A204.1 (cell line): ENCODE results near the gene ESPN.

Source experiments
- FAIRE-seq: peaks from 2 replicates; lab custom pipeline; 2012; peaks lifted over from hg19 to GRCh38; lab: Jason Lieb, UNC

Gene ESPN

DNA sequence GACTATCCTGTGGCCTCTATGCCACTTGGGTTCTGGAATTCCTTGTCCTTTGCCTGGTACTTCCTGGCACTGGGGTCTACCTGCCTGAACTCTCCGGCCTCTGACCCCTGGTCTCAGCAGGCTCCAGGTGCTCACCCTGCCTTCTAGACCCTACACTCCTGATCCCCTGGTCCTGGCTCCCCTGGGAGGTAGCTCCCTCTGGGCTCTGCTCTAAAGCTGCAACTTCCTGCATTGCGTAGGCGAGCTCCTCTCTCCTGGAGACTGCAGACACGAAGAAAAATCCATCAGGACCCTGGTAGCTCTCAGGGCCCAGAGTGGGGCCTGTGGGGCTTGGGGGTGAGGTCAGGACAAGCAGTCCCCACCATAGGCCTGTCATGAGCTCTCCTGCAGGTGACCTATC, 74.7 kb downstream of the ESPN start:
- no peak for FAIRE-seq

DNA sequence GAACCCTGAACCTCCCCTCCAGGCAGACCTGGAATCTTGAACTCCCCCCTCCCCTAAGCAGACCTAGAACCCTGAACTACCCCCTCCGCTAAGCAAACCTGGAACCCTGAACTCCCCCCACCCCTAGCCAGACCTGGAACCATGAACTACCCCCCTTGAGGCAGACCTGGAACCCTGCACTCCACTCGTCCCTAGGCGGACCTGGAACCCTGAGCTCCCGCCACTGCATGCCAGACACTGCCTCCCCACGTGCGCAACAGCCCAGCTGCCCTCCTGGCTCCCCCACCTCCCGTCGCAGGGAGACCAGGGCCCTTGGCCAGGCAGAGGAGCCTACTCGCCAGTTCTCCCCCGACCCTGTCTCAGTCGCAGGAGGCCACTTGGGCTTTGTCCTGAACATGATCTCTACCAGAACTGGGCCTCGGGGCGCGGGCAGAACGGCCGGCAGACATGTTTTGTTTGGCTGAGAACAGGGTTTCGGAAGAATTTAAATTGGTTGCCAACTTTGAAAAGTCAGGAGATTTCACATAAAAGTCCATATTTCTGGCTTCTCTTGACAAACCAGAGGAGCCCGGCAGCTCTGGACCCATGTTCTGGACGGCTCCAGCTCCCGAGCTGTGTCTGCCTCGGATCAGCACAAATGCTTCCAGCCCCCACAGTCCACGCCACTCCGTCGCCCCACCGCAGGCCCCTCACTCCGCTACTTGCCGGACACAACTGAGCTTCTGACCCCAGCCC, 76.1 kb downstream of the ESPN start:
- FAIRE-seq = no peak

DNA sequence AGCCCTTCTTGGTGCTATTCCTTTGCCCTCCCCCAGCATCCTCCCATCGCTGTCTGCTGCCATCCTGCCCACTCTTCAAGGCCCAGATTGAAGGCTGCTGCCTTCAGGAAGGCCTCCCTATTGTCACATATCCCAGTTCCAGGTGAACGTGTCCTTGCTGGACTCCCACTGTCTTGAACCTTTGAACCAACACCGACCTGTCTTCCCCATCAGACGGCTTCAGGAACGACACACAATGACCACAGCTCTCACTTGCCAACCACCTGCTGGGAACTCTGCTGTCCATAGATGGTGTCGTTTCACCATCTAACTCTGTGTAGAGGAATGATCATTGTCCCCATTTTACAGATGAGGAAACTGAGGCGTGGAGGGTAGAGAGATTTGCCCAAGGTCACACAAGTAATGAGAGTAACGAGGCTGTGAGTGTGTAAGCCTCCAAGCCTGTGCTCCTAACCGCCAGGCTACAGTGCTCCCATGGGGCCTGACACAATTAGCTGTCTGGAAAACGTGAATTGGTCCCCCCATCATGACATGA, 76.8 kb downstream of the ESPN start:
- FAIRE-seq = no peak

DNA sequence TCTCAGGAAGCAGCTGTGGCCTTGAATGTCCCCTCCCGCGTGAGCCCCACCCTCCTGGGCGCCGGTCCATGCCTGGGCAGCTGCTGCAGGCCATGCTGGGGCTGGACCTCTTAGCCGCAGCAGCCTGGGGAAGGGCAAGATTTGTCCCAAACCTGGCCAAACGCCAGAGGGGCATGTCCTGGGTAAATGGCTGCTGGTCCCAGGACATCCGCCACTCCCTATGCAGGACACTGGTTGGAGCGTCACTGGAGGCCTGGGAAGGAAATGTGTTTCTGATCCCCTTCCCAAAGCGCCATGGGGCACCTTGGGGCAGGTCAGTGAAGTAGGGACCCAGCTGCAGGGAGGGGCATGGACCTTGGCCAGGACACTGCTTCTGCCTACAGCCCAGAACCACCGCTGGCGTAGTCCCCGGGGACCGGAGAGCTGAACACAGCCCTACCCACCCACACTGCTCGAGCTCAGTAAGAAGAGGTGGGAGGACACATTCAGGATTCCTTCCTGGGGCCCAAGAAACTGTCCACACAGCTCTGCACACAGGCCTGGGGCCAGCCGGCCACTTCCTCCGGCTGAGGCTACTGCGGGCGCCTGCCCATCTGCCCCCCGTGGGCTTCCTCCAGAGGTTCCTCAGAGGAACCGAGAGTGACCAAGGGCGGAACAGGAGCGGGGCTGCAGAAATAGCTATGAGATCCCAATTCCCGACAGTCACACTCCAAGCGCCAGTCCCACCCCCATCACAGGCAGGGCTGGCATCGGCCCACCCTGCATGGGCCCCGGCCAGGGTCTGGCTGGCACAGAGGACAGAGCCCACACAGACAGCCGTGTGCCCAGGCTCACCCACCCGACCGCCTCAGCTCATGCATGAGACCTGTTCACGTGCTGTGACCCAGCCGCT, 77.7 kb downstream of the ESPN start:
- FAIRE-seq = no peak

DNA sequence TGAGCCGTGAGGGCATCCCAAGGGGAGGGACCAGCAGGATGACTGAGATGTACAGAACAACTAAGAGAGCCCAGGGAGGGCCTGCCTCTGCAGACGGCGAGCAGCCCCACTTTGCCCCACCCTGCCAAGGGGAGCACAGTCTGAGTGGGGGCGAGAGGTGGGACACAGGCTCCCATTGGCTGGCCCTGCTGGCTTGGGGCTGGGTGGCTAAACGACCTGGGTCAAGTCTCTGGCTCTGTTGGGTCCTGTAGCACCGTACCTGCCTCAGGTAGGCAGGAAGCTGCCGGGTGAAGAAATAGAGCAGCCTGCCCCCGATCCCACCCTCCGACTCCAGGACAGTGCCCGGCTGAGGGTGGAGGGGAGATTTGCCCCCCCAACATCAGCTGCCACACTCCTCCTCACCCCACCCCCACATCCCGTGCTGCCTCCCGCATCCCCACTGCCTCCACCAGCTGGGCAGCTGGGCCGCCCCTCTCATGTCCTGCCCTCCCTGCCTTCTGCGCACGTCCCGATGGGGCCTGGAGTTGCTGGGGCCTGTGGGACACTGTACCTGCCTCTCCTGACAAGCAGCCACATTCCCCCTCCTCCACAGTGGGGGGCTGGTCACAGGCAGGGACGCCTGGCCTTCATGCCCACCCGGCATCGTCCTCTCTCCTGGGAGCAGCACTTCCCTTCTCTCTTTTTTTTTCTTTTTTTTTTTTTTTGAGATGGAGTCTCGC, 79.5 kb downstream of the ESPN start:
- no peak for FAIRE-seq

DNA sequence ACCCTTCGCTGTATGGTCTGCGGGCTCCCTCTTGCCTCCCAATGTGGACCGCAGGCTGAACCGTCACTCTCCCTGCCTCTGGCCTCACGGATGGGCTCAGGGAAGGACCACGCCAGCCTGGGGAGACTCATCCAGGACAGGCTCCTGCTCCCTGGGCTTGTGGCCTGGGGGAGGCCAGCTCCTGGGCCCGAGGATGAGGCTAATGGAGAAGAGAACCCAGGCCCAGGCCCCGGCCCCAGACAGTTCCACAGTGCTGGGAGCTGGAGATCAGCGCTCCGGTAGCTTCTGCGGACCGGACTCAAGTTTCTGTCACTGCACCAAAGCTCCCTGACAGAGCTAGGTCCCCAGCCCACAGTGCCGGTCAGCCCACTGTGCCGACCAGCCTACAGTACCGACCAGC, 80.3 kb downstream of the ESPN start:
- no peak for FAIRE-seq

DNA sequence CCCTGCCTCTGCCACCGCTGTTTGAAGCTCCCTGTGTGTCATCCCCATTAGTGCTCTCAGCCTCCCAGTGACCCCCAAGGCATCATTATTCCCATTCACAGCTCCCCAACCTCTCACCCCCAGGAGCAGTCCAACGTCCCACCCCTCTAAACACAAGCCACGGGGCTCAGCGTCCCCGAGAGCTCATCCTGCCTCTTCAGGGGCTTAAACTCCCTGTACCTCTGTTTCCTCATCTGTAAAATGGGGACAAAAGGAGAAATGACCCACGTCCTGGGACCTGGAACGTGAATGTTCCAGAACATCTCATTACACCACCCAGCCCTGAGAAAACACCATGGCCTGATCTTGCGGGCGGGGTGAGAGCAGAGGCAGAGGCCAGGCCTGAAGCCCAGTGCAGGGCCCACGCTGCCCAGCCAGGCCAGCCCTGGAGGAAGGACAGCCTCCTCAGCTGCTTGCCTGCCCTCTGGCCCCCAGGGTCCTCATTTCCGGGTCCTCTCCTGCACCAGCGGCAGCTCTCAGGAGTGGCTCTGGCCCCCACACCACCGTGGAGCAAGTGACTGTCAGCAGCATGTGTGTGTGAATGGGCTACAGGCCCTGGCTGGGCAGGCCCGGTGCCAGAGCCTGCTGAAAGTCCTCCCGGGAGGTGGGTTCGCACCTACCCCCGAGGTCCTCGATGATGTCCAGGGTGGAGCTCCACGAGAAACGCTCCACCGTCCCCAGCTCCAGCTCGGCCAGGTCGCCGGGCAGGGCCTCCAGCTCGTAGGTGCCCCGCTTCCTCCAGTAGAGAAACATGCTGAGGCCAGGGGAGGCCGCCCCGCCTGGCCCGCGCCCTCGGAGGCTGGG, 81.0 kb downstream of the ESPN start:
- no peak for FAIRE-seq

DNA sequence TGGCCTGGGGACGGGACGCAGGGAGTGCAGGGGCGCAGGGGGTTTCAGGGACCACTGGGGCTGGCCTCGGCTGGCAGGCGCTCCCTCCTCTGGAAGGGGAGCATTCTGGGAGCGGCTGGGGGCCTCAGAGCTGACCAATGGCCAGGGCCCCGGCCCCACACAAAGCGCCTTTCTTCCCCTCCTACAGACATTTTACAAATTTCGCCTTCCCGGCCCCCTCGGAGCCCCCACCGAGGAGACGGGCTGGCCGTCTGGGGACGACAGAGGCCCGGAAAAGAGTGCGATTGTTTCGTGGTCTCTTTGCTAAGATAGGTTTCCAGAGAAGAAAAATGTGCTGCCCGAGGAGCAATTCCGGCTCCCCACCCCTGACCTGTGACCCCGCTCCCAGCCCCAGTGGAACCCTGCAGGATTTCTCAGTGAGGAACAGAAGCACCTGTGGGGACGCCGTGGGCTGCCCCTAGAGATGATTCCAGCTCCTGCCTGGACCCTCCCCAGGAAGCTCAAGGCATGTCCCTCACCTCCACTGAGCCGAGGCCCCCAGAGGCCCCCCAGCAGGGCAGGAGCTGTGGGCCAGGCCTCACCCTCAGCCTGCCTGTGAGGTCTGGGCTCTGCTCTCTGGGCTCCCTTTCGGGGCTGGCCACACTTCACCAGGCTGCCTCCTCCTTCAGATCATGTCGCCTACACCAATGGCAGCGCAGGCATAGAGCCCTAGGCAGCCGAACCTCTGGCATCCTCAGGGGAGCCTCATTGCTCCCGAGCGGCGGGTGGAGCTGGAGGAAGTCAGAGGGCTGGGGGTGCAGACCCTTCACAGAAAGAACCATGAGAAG, 81.8 kb downstream of the ESPN start:
- no peak for FAIRE-seq

DNA sequence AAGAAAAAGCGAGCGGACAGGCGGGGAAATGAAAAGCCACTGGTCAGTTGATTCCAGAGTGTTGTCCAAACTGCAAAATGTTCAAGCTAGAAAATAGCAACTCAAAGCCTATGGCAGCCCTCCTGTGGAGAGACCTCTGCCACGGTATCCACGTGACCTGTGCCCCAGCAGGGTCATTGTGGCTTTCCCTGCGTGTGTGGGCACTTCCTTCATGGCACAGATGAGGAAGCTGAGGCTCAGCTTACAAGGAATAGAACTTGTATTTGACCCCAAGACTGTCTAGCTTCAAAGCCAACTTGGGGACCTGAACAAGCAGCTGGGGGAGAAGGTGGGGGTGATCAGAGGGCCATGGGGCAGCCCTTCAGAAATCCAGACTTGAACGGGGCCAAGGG, 82.5 kb downstream of the ESPN start:
- no peak for FAIRE-seq

DNA sequence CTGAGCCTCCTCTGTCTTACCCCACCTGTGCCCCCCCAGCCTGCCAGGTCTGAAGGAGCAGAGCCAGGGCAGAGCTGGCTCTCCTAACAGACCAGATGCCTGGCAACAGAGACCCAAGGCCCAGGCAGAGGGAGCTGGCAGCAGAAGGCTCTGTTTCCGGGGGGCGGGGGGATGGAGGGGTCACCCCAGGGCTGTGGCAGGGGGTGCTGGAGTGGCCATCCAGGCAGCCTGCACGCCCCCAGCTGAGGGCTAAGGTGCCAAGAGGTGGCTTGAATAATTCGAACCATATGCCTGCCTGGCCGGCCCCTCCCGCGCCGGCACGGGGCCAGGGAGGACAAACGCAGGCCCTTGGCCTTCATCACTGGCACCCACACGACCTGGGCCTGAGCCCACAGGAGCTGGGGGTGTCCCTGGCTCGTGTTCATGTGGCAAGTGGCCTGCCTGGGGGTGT, 82.9 kb downstream of the ESPN start:
- FAIRE-seq = no peak

DNA sequence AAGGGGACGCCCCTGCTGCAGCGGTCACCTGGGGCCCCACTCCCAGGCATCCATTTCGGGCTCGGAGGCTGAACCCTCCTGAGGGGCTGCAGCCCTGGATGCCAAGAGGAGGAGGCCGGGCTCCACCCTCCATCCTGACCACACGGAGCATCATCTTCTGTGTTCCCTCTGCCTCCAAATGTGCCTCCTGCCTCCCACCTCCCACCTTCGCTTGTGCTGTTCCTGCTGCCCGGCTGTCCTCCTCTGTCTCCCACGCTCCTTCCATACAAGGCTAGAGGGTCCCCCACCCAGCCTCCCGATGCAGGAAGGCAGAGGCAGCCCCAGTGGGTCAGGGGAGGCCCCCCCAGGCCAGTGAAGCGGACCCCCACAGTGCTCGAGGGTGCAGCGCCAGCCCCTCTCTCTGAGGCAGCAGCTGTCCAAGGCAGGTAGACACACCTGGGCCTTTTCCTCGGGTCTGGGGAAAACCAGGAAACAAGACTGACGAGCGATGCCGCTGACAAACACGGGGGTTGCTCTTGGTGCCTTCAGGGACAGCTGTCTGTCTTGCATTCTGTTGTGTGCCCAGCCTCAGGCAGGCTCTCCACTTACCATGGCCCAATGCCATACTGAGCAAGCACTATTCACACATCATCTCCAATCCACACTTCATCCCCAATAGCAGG, 83.7 kb downstream of the ESPN start:
- FAIRE-seq = no peak

DNA sequence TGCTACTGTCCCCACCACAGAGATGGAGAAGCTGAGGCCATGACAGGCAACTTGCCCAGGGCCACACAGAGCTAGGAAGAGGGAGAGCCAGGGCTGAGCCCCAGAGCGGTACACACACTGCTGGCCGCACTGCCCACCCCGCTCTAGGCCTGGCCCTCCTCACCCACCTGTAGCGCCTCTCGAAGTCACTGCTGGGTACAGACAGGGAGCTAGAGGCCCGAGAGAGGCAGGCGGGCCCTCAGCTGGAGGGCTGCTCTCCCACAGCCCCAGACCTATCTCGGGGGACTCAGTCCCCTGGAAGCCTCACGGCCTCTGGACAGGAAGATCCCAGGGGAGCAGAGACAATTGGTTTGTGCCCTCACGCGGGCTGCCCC, 84.2 kb downstream of the ESPN start:
- no peak for FAIRE-seq

DNA sequence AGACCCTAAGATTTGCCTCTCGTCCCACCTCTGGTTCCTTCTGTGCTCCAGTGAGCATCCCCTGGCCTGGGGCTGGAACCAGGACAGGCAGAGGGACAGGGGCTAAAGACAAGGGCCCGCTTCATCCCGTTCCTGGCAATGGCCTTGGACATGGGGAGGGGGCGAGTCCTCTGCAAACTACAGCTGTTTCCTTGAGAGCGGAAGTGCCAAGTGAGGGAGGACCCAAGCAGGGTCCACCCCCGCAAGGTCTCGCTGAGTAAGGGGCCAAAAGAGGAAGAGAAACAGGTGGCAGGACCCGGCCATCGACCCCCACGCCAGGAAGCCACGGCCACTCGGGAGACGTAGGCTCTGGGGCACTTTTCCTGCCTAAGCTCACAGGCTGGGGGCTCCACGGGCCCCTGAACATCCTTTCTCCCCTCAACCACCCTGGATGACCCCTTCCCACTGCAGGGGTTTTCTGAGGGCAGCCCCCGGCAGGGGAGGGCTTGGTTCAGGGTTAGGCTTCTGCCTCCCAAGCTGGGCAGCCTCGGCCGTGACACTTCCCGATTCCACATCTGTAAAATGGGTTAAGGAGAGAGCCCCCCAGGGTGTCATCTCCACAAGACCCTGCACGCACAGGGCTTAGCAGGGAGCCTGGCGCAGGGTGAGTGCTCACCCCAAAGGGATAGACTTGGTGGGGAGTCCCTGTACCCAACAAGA, 84.8 kb downstream of the ESPN start:
- FAIRE-seq = no peak

DNA sequence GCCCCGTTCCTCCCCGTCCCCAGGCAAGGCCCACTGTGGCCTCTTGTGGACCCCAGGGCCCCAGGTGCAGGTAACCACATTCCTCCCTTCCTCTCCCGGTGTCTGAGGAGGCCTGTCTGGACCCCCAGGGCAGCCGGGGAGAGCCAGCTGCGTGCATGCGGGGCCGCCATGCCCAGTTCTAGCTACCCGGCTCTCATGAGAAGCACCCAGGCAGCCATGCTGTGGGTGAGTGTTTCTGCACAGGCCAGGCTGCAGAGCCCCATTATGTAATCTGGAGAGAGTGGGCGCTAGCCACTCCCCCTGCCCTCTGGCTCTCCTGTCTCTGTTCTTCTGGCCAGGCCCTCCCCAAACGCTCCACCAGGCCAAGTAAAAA, 85.3 kb downstream of the ESPN start:
- FAIRE-seq = no peak

DNA sequence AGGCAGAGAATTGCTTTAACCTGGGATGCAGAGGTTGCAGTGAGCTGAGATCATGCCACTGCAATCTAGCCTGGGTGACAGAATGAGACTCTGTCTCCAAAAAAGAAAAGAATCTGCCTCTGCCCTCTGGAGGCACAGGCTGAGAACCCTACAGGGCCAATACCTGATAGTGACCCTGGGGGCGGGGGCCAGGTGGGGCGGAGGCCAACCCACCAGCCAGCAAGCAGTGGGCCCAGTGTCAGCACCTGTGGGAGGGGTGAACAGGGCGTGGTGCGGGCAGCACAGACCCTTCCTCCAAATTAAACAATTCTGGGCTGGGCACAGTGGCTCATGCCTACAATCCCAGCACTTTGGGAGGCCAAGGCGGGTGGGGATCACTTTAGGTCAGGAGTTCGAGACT, 85.9 kb downstream of the ESPN start:
- FAIRE-seq = no peak
